SK-N-MC (cell line): ENCODE measurements around the gene AUTS2.

ENCODE experiments used
- EZH2 ChIP-seq: fragments of 200-600 bp; sonication (generic); IDR thresholded peaks from one replicate; pipeline ENCODE4 v1.6.1; 2017; ENCODE audit warnings: antibody characterized with exemption
- FOXP2 ChIP-seq: optimal IDR thresholded peaks from 2 replicates; pipeline ENCODE3; 2011; ENCODE audit warnings: mild to moderate bottlenecking, moderate library complexity; ENCODE audit not compliant: insufficient read depth; ENCODE audit errors: extremely low read length, control extremely low read depth
- POLR2AphosphoS5 ChIP-seq: IDR thresholded peaks from 2 replicates; pipeline ENCODE4 v1.6.1; 2012; ENCODE audit warnings: mild to moderate bottlenecking, low read depth, low read length, borderline replicate concordance

DNA sequence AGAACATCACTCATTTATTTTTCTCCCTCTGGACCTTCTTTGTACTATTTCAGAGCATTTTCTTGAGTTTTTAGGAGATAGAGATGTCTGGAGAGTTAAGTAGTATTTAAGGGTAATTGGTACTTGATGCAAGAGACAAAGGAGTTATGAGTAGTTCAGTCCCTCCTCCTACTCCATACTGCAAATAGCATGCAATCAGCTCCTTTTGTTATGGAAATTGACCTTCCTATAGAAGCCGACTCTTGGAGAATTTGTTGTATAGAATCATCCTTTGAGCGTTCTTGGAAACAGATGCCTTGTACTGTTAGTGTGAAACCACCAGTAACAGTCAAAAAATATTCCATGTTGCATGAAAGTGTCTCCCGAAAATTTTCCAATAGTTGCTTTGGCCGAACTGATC, 1105.5 kb downstream of the AUTS2 start:
- TF ChIP-seq POLR2AphosphoS5: no peak
- TF ChIP-seq EZH2: no peak
- TF ChIP-seq FOXP2: no peak
